GM10847 (cell line): ENCODE results near the gene RASGEF1C.

ENCODE experiments used
- POLR2A ChIP-seq: IDR thresholded peaks from 2 replicates; pipeline ENCODE4 v1.6.1; 2011; ENCODE audit not compliant: insufficient read length; ENCODE audit errors: extremely low read depth

The RASGEF1C gene

GRCh38 chr5:180209137-180209581, at the start of gene RASGEF1C:
Gene RASGEF1C, minus strand, starts transcription at chr5:180209211. Its CDS starts 71,159 bp downstream, at chr5:180138052.
- no peak for TF ChIP-seq POLR2A

GRCh38 chr5:180253036-180253824, 44.2 kb upstream of the RASGEF1C start:
- TF ChIP-seq POLR2A = no peak

GRCh38 chr5:180251887-180252286, 42.9 kb upstream of the RASGEF1C start:
- no peak for TF ChIP-seq POLR2A

GRCh38 chr5:180251141-180251540, 42.1 kb upstream of the RASGEF1C start:
- no peak for TF ChIP-seq POLR2A

GRCh38 chr5:180250329-180250728, 41.3 kb upstream of the RASGEF1C start:
- TF ChIP-seq POLR2A = no peak

- no peak for TF ChIP-seq POLR2A
Observed at GRCh38 chr5:180241600-180241999, 32.6 kb upstream of the RASGEF1C start.

GRCh38 chr5:180238631-180239030, 29.6 kb upstream of the RASGEF1C start:
- no peak for TF ChIP-seq POLR2A

GRCh38 chr5:180235846-180236245, 26.8 kb upstream of the RASGEF1C start:
- no peak for TF ChIP-seq POLR2A

GRCh38 chr5:180235077-180235476, 26.1 kb upstream of the RASGEF1C start:
- no peak for TF ChIP-seq POLR2A

GRCh38 chr5:180234271-180234670, 25.3 kb upstream of the RASGEF1C start:
- TF ChIP-seq POLR2A = no peak

- no peak for TF ChIP-seq POLR2A
Observed at GRCh38 chr5:180233729-180234128, 24.7 kb upstream of the RASGEF1C start.

GRCh38 chr5:180230017-180230416, 21.0 kb upstream of the RASGEF1C start:
- no peak for TF ChIP-seq POLR2A

GRCh38 chr5:180222056-180222455, 13.0 kb upstream of the RASGEF1C start:
- no peak for TF ChIP-seq POLR2A

- no peak for TF ChIP-seq POLR2A
Observed at GRCh38 chr5:180217797-180218196, 8.8 kb upstream of the RASGEF1C start.

GRCh38 chr5:180216646-180217171, 7.7 kb upstream of the RASGEF1C start:
- TF ChIP-seq POLR2A = no peak

GRCh38 chr5:180215783-180216630, 7.0 kb upstream of the RASGEF1C start:
- TF ChIP-seq POLR2A = no peak
